Gastroesophageal sphincter (tissue), 3 donors: Measurements from ENCODE around the gene EXOC4.

Source experiments
- CTCF ChIP-seq, 4 experiments: fragments of 200-600 bp in 2 of 4; fragments of 450-650 bp in 2 of 4; sonication (generic) in 1 of 4; IDR thresholded peaks; one replicate each; pipeline ENCODE4 v1.5.1; 2017 to 2019; ENCODE audit warnings: antibody characterized with exemption in 4 of 4, mild to moderate bottlenecking in 2 of 4, moderate library complexity in 2 of 4
- EP300 ChIP-seq: sonication (generic); formaldehyde crosslinking; IDR thresholded peaks from one replicate; pipeline ENCODE4 v1.6.1; 2017; ENCODE audit warnings: antibody characterized with exemption, mild to moderate bottlenecking
- POLR2A ChIP-seq, 2 donors: fragments of 450-650 bp; IDR thresholded peaks; one replicate each; pipeline ENCODE4 v1.6.1; 2017; ENCODE audit warnings: antibody characterized with exemption in 2 of 2, mild to moderate bottlenecking in 2 of 2, moderate library complexity in 1 of 2
- POLR2AphosphoS5 ChIP-seq: sonication (generic); formaldehyde crosslinking; IDR thresholded peaks from one replicate; pipeline ENCODE4 v1.6.1; 2017; ENCODE audit warnings: antibody characterized with exemption

- TF ChIP-seq CTCF (IDR thresholded peaks at IDR 0.05), result no peak
- no peak for TF ChIP-seq POLR2A (IDR thresholded peaks at IDR 0.05)
- no peak for TF ChIP-seq EP300
- TF ChIP-seq POLR2AphosphoS5, result no peak
These were observed 525.6 kb downstream of the EXOC4 start for GRCh38 chr7:133778472-133778871.
